Endothelial cell of umbilical vein (primary cell): ENCODE measurements around the gene GAB2. TPM values are rescaled to one million over a fixed set of nuclear protein-coding genes. Genes with fewer than 3 reads are reported as not detected.

Experiments
- BruUV-seq: library from RNA; stranded (reverse); fragments of 400-500 nt; replicated peaks from 2 replicates; lab custom pipeline; 2021; lab: Mats Ljungman, UMichigan
- CTCF ChIA-PET: fragments of 300-600, 350-600 bp; sonication (Branson Sonifier 250); formaldehyde crosslinking; loops from one replicate; lab custom pipeline; 2021; ENCODE audit warnings: antibody characterized with exemption, inconsistent platforms; lab: Charles Lee
- POLR2A ChIA-PET: fragments of 300-600, 350-600 bp; sonication (Branson Sonifier 250); formaldehyde crosslinking; loops from one replicate; lab custom pipeline; 2021; ENCODE audit warnings: antibody characterized with exemption, inconsistent platforms; lab: Charles Lee
- DNase-seq: peaks from one replicate; pipeline ENCODE4 v3.0.0-alpha.2; 2011; ENCODE audit warnings: low read depth, low spot score
- FAIRE-seq: peaks from 2 replicates; lab custom pipeline; 2011; peaks lifted over from hg19 to GRCh38; lab: Jason Lieb, UNC
- H2AFZ ChIP-seq: 2 replicates; pipeline ENCODE4 v1.6.0; 2012; ENCODE audit warnings: low read depth, low read length, control low read depth, inconsistent platforms
- H3K27ac ChIP-seq: 2 replicates; pipeline ENCODE4 v1.5.1; 2011; ENCODE audit warnings: low read depth, mild to moderate bottlenecking, control low read depth, low read length, moderate library complexity; ENCODE audit not compliant: insufficient read depth
- H3K27me3 ChIP-seq, 2 experiments: 2 replicates each; pipeline versions ENCODE4 v1.6.0 to v1.6.1; 2011; ENCODE audit warnings: low read length in 2 of 2, mixed read lengths in 1 of 2; ENCODE audit not compliant: control insufficient read depth in 2 of 2, insufficient read depth in 2 of 2
- H3K36me3 ChIP-seq, 2 experiments: 2 replicates in 1 of 2; 3 replicates in 1 of 2; pipeline ENCODE4 v1.5.1; 2011; ENCODE audit warnings: low read length in 2 of 2, mild to moderate bottlenecking in 1 of 2, moderate library complexity in 1 of 2; ENCODE audit not compliant: control insufficient read depth in 2 of 2, insufficient read depth in 2 of 2; ENCODE audit errors: extremely low read depth in 1 of 2
- H3K4me1 ChIP-seq: 3 replicates; pipeline ENCODE4 v1.5.1; 2011; ENCODE audit warnings: mild to moderate bottlenecking, low read length; ENCODE audit not compliant: control insufficient read depth, insufficient read depth; ENCODE audit errors: extremely low read depth
- H3K4me2 ChIP-seq: 2 replicates; pipeline ENCODE4 v1.6.1; 2011; ENCODE audit warnings: low read length, control low read depth, mixed read lengths; ENCODE audit not compliant: insufficient read depth
- H3K4me3 ChIP-seq, 3 experiments: fragments of 200-600 bp in 1 of 3; sonication (generic), shearing (Covaris generic) in 1 of 3; replicated peaks in 1 of 3; 2 replicates each; pipeline ENCODE4 v1.5.1; 2011 to 2016; ENCODE audit warnings: control low read depth in 3 of 3, low read length in 3 of 3, mild to moderate bottlenecking in 2 of 3, inconsistent platforms in 1 of 3, low read depth in 1 of 3, moderate library complexity in 1 of 3; ENCODE audit not compliant: insufficient read depth in 1 of 3
- H3K79me2 ChIP-seq: 2 replicates; pipeline ENCODE4 v1.6.0; 2012; ENCODE audit warnings: low read length, inconsistent platforms; ENCODE audit not compliant: control insufficient read depth, insufficient read depth
- H3K9ac ChIP-seq: replicated peaks from 2 replicates; pipeline ENCODE3; 2011; ENCODE audit warnings: low read length, control low read depth; ENCODE audit not compliant: insufficient read depth; ENCODE audit errors: extremely low read depth
- H3K9me1 ChIP-seq: replicated peaks from 3 replicates; pipeline ENCODE4 v1.6.0; 2011; ENCODE audit warnings: mild to moderate bottlenecking, low read length; ENCODE audit not compliant: control insufficient read depth, insufficient read depth; ENCODE audit errors: extremely low read depth
- H3K9me3 ChIP-seq: replicated peaks from 2 replicates; pipeline ENCODE4 v1.5.1; 2012; ENCODE audit warnings: low read length, inconsistent platforms; ENCODE audit not compliant: control insufficient read depth, insufficient read depth
- H4K20me1 ChIP-seq: replicated peaks from 2 replicates; pipeline ENCODE3; 2011; ENCODE audit warnings: mild to moderate bottlenecking, low read length; ENCODE audit not compliant: control insufficient read depth, insufficient read depth; ENCODE audit errors: extremely low read depth
- CTCF ChIP-seq, 2 donors: IDR thresholded peaks; 1 replicate in 1 of 2; 2 replicates in 1 of 2; pipeline ENCODE4 v1.5.1; 2011; ENCODE audit warnings: low read length in 2 of 2, mild to moderate bottlenecking in 2 of 2, moderate library complexity in 2 of 2, control low read depth in 1 of 2, inconsistent platforms in 1 of 2, low read depth in 1 of 2; ENCODE audit not compliant: insufficient read depth in 1 of 2; ENCODE audit errors: extremely low read depth in 1 of 2
- EZH2 ChIP-seq: IDR thresholded peaks from 2 replicates; pipeline ENCODE4 v1.6.1; 2012; ENCODE audit warnings: borderline replicate concordance, low read depth, mild to moderate bottlenecking, moderate library complexity, low read length, inconsistent platforms; ENCODE audit not compliant: severe bottlenecking
- FOS ChIP-seq: IDR thresholded peaks from 2 replicates; pipeline ENCODE4 v1.6.1; 2011; ENCODE audit warnings: mild to moderate bottlenecking, low read length, moderate library complexity, borderline replicate concordance; ENCODE audit not compliant: insufficient read depth
- GATA2 ChIP-seq: IDR thresholded peaks from 2 replicates; pipeline ENCODE4 v1.7.0; 2011; ENCODE audit warnings: low read depth, mild to moderate bottlenecking, moderate library complexity, mixed read lengths, low read length; ENCODE audit not compliant: insufficient read length, insufficient read depth
- JUN ChIP-seq: IDR thresholded peaks from 2 replicates; pipeline ENCODE4 v1.6.1; 2011; ENCODE audit warnings: borderline replicate concordance, low read depth; ENCODE audit not compliant: insufficient read length, insufficient read depth
- MAX ChIP-seq: IDR thresholded peaks from 2 replicates; pipeline ENCODE4 v1.6.1; 2011; ENCODE audit not compliant: insufficient read depth, insufficient read length
- MYC ChIP-seq: IDR thresholded peaks from one replicate; pipeline ENCODE4 v1.6.1; 2011; ENCODE audit warnings: mild to moderate bottlenecking, low read depth, low read length
- POLR2A ChIP-seq: IDR thresholded peaks from 2 replicates; pipeline ENCODE4 v1.6.1; 2012; ENCODE audit warnings: low read depth, mild to moderate bottlenecking, control low read depth, low read length
- POLR2AphosphoS5 ChIP-seq: IDR thresholded peaks from 2 replicates; pipeline ENCODE4 v1.6.1; 2012; ENCODE audit warnings: low read depth, mild to moderate bottlenecking, control low read depth, low read length, moderate library complexity; ENCODE audit not compliant: insufficient read depth
- dilution Hi-C: fragments of 300-500 bp; cut with MboI; formaldehyde crosslinking; loops from one replicate; pipeline ENCODE4 v1.15.0; 2019; ENCODE audit warnings: low sequenced_read_pairs; ENCODE audit not compliant: extremely low pct_ligation_motif_present
- intact Hi-C: fragments of 100-400 bp; cut with micrococcal nuclease; formaldehyde crosslinking; loops from one replicate; pipeline ENCODE4 v1.10.0; 2022
- polyA plus RNA-seq, 4 experiments: library from polyadenylated mRNA; depleted of rRNA in 3 of 4; stranded (reverse) in 3 of 4; unstranded in 1 of 4; fragments of >200 nt; gene quantifications; 2 replicates each; pipeline versions ENCODE4 v1.2.1 to v1.2.3, GENCODE V29; 2011 to 2012; ENCODE audit warnings: missing spikeins in 1 of 4
- total RNA-seq: library from RNA; stranded (reverse); gene quantifications from 2 replicates; pipeline ENCODE4 v1.2.3, GENCODE V29; 2021

The GAB2 gene
- total and polyA plus RNA-seq, 2 donors (not counting 3 experiments of a cell fraction or from before 2014, with no cell fraction given) = 19.6 to 39.6 TPM

- no peak overlapping the region for H3K4me3 ChIP-seq
- no peaks in the 10 kb centered on the region for H3K9me3 ChIP-seq
- H2AFZ ChIP-seq = no peak overlapping the region
- H3K9me1 ChIP-seq = peaks cover 3% of the 10 kb centered on the region
- H3K27ac ChIP-seq = no peak overlapping the region
- intact Hi-C loops (no loop called here), dilution Hi-C loops (no loop called here)
- TF ChIP-seq POLR2A = no peak
- TF ChIP-seq POLR2AphosphoS5 = no peak
- TF ChIP-seq EZH2 = no peak
- TF ChIP-seq JUN = no peak
- TF ChIP-seq MYC = no peak
- no peak for TF ChIP-seq CTCF (IDR thresholded peaks at IDR 0.05; ENCODE audit: extremely low read depth in 1 of 2, insufficient read depth in 1 of 2, low read depth in 1 of 2, low read length in 2 of 2)
- TF ChIP-seq FOS = no peak
- TF ChIP-seq GATA2 = no peak
- no peak for TF ChIP-seq MAX
- no peaks in the 10 kb centered on the region for H3K4me1 ChIP-seq
- H3K36me3 ChIP-seq = no peaks in the 10 kb centered on the region
- ChIA-PET POLR2A (no interaction called here), CTCF (interaction anchor here (1.0 to 1.6 kb wide), 2 partner anchors 8 to 16 kb away, joined by 3 read pairs; no protein-coding TSS in a partner anchor)
- FAIRE-seq (no peak), DNase-seq (no peak)
- H3K79me2 ChIP-seq = no peaks in the 10 kb centered on the region
- H3K27me3 ChIP-seq = no peaks in the 10 kb centered on the region
- BruUV-seq = no TSS peak
- H4K20me1 ChIP-seq = no peaks in the 10 kb centered on the region
- H3K9ac ChIP-seq = no peak overlapping the region
- no peak overlapping the region for H3K4me2 ChIP-seq
These were observed 27.1 kb upstream of the GAB2 start for GRCh38 chr11:78444726-78445125.
